HEK293 (cell line): ENCODE results near the gene FLNC.
A peak's percentile ranks its signal among the peaks of the same experiment; 100 is the strongest.

ENCODE experiments used
- CTCF ChIA-PET: fragments of 350-600 bp; formaldehyde crosslinking; extraction: SDS; loops from one replicate; lab custom pipeline; 2021; ENCODE audit warnings: antibody characterized with exemption; lab: Yijun Ruan, JAX
- POLR2A ChIA-PET: fragments of 300-600 bp; formaldehyde crosslinking; extraction: SDS; loops from one replicate; lab custom pipeline; 2020; ENCODE audit warnings: antibody characterized with exemption, inconsistent platforms; lab: Yijun Ruan, JAX
- H3K27ac ChIP-seq: fragments of 200-500 bp; sonication (Bioruptor generic); 2 replicates; pipeline ENCODE4 v1.5.1; 2014; ENCODE audit warnings: low read depth, low read length, control low read depth, inconsistent platforms; ENCODE audit errors: extremely low read depth
- H3K36me3 ChIP-seq, 2 experiments: fragments of 200-500 bp in 1 of 2; sonication (Bioruptor generic) in 1 of 2; 1 replicate in 1 of 2; 2 replicates in 1 of 2; pipeline ENCODE4 v1.5.1; 2014 to 2017; ENCODE audit warnings: inconsistent platforms in 2 of 2, low read length in 2 of 2; ENCODE audit not compliant: control insufficient read depth in 2 of 2, insufficient read depth in 1 of 2
- H3K4me1 ChIP-seq: fragments of 200-500 bp; sonication (Bioruptor generic); 2 replicates; pipeline ENCODE4 v1.5.1; 2014; ENCODE audit warnings: mild to moderate bottlenecking, low read length, inconsistent platforms; ENCODE audit not compliant: control insufficient read depth, insufficient read depth
- H3K4me3 ChIP-seq: 2 replicates; pipeline ENCODE4 v1.5.1; 2011; ENCODE audit warnings: low read depth, mild to moderate bottlenecking, control low read depth, low read length, moderate library complexity
- H3K9me3 ChIP-seq: fragments of 200-500 bp; sonication (Bioruptor generic); 2 replicates; pipeline ENCODE4 v1.5.1; 2014; ENCODE audit warnings: low read depth, low read length, inconsistent platforms; ENCODE audit not compliant: control insufficient read depth, insufficient read depth
- GLIS2 ChIP-seq: fragments of 450-650 bp; formaldehyde crosslinking; IDR thresholded peaks from 2 replicates; pipeline ENCODE4 v1.5.1; 2016; ENCODE audit warnings: missing biosample characterization, missing genetic modification characterization
- HOXA7 ChIP-seq: sonication (generic); formaldehyde crosslinking; IDR thresholded peaks from 2 replicates; pipeline ENCODE4 v1.8.1; 2022; ENCODE audit warnings: missing genetic modification reagents, borderline replicate concordance
- ZBTB8A ChIP-seq: fragments of 450-650 bp; formaldehyde crosslinking; IDR thresholded peaks from 2 replicates; pipeline ENCODE4 v1.5.1; 2016; ENCODE audit warnings: missing biosample characterization, missing genetic modification characterization
- ZNF114 ChIP-seq: fragments of 450-650 bp; formaldehyde crosslinking; IDR thresholded peaks from 2 replicates; pipeline ENCODE4 v1.5.0; 2017; ENCODE audit warnings: missing biosample characterization, missing genetic modification characterization
- ZNF132 ChIP-seq: fragments of 450-650 bp; formaldehyde crosslinking; IDR thresholded peaks from 2 replicates; pipeline ENCODE4 v1.5.1; 2017; ENCODE audit warnings: missing biosample characterization, missing genetic modification characterization, borderline replicate concordance
- ZNF239 ChIP-seq: fragments of 450-650 bp; formaldehyde crosslinking; IDR thresholded peaks from 2 replicates; pipeline ENCODE4 v1.5.1; 2016; ENCODE audit warnings: missing biosample characterization, missing genetic modification characterization
- ZNF311 ChIP-seq: fragments of 450-650 bp; formaldehyde crosslinking; IDR thresholded peaks from 2 replicates; pipeline ENCODE4 v1.5.1; 2017; ENCODE audit warnings: missing biosample characterization, missing genetic modification characterization, borderline replicate concordance
- ZNF473 ChIP-seq: fragments of 450-650 bp; formaldehyde crosslinking; IDR thresholded peaks from 2 replicates; pipeline ENCODE4 v1.5.1; 2017; ENCODE audit warnings: missing biosample characterization, missing genetic modification characterization
- ZXDB ChIP-seq: fragments of 450-650 bp; formaldehyde crosslinking; IDR thresholded peaks from 2 replicates; pipeline ENCODE4 v1.5.1; 2016; ENCODE audit warnings: missing biosample characterization, missing genetic modification characterization
- TF ChIP-seq, protein P1 (sequence below): fragments of 450-650 bp; formaldehyde crosslinking; IDR thresholded peaks from 2 replicates; pipeline ENCODE4 v1.5.1; 2016; ENCODE audit warnings: missing biosample characterization, missing genetic modification characterization
- TF ChIP-seq, protein P2 (sequence below): fragments of 450-650 bp; formaldehyde crosslinking; IDR thresholded peaks from 2 replicates; pipeline ENCODE4 v1.5.1; 2016; ENCODE audit warnings: missing biosample characterization, missing genetic modification characterization
- TF ChIP-seq, protein P3 (sequence below): IDR thresholded peaks from 2 replicates; pipeline ENCODE4 v1.6.1; 2011; ENCODE audit warnings: mild to moderate bottlenecking, low read depth, low read length, borderline replicate concordance
- TF ChIP-seq, protein P4 (sequence below): fragments of 450-650 bp; IDR thresholded peaks from 2 replicates; pipeline ENCODE4 v1.5.1; 2018; ENCODE audit warnings: missing biosample characterization, missing genetic modification characterization

The FLNC gene

DNA sequence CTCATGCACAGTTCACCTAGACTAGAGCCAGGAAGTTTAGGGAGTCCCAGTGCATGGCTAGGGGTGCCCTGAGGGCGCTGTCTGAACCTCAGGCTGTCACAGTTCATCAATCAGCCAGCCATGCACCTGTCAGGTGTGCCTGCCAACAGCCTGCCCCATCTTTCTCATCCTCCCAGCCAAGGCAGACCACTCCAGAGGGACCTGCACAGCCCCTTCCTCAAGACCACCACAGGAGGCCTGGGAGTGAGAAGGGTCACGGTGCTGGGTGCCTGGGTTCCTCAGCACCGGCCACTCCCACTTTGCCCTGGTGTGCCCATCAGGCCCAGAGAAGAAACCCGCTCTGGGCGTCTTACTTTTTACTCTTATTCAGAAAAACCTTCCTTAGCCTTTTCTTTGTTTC, 40.8 kb downstream of the FLNC start:
- no peaks in the 10 kb centered on the region for H3K9me3 ChIP-seq
- POLR2A ChIA-PET = no interaction called here
- no peak overlapping the region for H3K4me3 ChIP-seq
- H3K27ac ChIP-seq = no peak overlapping the region
- H3K4me1 ChIP-seq = peaks cover 10% of the 10 kb centered on the region
- TF ChIP-seq ZBTB8A (tag by site-specific recombination) (no peak), ZXDB (no peak)
- peaks cover 0 to 11% of the 10 kb centered on the region in 2 experiments; a peak in 1 of 3 replicates for H3K36me3 ChIP-seq
- CTCF ChIA-PET = interaction anchor here (0.7 kb wide), 1 partner anchor 13 kb away, joined by 3 read pairs; no protein-coding TSS in a partner anchor

DNA sequence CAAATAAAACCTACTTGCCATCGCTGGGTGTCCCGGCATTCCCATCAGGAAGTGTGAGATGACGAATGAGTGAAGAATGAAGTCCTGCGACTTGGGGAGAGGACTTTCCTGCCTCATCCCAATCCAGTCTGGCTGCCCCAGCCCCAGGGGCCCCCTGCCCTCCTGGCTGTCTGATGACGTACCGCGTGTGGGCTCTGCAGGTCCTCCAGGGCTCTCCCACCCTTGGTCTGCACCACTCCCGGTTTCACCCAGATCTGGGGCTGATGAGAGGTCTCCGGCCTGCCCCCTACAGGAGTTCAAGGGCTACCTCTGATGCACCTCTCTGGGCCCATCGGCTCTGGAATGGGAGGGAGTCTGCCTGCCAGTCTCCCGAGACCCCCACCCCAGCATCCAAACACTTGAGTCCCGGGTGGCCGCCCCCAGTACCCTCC, 42.2 kb downstream of the FLNC start:
- Histone ChIP-seq H3K36me3 (no peaks in the 10 kb centered on the region), H3K4me3 (no peak overlapping the region), H3K4me1 (peaks cover 10% of the 10 kb centered on the region), H3K9me3 (no peaks in the 10 kb centered on the region), H3K27ac (no peak overlapping the region)
- POLR2A ChIA-PET = no interaction called here
- CTCF ChIA-PET = interaction anchor here (0.5 to 1.8 kb wide), 7 partner anchors 8 to 474 kb away, joined by 3 to 15 read pairs (median 4); partner anchors contain the start of gene ATP6V1F
- TF ChIP-seq ZNF132 (no peak), GLIS2 (tag by site-specific recombination) (0 out of 2 replicates have a peak, but pooled peaks have one; percentile 39)

DNA sequence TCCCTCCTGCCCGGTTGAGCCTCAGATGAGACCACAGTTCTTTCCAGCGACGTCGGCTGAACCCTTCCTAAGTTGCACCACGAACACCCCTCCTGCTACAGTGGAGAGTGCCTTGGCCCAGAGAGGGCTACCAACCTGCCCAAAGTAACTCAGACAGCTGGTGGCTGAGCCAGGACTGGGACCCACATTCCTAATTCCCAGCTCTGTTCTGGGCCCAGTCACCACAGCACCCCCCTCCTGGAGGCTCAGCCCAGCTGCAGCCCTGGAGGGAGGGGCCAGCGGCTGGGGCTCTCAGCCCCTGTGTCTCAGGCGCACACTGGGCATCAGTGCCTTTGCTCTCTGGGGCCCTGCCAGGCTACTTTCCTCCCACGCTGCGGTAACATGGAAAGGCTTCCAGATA, 43.0 kb downstream of the FLNC start:
- POLR2A ChIA-PET = interaction anchor here (0.6 kb wide), 1 partner anchor 197 kb away, joined by 8 read pairs; no protein-coding TSS in a partner anchor
- TF ChIP-seq, protein P1, sequence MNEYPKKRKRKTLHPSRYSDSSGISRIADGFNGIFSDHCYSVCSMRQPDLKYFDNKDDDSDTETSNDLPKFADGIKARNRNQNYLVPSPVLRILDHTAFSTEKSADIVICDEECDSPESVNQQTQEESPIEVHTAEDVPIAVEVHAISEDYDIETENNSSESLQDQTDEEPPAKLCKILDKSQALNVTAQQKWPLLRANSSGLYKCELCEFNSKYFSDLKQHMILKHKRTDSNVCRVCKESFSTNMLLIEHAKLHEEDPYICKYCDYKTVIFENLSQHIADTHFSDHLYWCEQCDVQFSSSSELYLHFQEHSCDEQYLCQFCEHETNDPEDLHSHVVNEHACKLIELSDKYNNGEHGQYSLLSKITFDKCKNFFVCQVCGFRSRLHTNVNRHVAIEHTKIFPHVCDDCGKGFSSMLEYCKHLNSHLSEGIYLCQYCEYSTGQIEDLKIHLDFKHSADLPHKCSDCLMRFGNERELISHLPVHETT (tag by site-specific recombination) = no peak
- TF ChIP-seq, protein P2, sequence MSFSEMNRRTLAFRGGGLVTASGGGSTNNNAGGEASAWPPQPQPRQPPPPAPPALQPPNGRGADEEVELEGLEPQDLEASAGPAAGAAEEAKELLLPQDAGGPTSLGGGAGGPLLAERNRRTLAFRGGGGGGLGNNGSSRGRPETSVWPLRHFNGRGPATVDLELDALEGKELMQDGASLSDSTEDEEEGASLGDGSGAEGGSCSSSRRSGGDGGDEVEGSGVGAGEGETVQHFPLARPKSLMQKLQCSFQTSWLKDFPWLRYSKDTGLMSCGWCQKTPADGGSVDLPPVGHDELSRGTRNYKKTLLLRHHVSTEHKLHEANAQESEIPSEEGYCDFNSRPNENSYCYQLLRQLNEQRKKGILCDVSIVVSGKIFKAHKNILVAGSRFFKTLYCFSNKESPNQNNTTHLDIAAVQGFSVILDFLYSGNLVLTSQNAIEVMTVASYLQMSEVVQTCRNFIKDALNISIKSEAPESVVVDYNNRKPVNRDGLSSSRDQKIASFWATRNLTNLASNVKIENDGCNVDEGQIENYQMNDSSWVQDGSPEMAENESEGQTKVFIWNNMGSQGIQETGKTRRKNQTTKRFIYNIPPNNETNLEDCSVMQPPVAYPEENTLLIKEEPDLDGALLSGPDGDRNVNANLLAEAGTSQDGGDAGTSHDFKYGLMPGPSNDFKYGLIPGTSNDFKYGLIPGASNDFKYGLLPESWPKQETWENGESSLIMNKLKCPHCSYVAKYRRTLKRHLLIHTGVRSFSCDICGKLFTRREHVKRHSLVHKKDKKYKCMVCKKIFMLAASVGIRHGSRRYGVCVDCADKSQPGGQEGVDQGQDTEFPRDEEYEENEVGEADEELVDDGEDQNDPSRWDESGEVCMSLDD = no peak
- TF ChIP-seq ZNF473 (tag by site-specific recombination) = no peak
- no peak for TF ChIP-seq ZNF239 (tag by site-specific recombination)
- no peak for TF ChIP-seq ZNF114 (tag by site-specific recombination)
- TF ChIP-seq, protein P3, sequence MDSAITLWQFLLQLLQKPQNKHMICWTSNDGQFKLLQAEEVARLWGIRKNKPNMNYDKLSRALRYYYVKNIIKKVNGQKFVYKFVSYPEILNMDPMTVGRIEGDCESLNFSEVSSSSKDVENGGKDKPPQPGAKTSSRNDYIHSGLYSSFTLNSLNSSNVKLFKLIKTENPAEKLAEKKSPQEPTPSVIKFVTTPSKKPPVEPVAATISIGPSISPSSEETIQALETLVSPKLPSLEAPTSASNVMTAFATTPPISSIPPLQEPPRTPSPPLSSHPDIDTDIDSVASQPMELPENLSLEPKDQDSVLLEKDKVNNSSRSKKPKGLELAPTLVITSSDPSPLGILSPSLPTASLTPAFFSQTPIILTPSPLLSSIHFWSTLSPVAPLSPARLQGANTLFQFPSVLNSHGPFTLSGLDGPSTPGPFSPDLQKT = no peak
- no peak for TF ChIP-seq HOXA7 (CRISPR knock-in tag)
- no peak for TF ChIP-seq ZNF311 (tag by site-specific recombination)
- TF ChIP-seq, protein P4, sequence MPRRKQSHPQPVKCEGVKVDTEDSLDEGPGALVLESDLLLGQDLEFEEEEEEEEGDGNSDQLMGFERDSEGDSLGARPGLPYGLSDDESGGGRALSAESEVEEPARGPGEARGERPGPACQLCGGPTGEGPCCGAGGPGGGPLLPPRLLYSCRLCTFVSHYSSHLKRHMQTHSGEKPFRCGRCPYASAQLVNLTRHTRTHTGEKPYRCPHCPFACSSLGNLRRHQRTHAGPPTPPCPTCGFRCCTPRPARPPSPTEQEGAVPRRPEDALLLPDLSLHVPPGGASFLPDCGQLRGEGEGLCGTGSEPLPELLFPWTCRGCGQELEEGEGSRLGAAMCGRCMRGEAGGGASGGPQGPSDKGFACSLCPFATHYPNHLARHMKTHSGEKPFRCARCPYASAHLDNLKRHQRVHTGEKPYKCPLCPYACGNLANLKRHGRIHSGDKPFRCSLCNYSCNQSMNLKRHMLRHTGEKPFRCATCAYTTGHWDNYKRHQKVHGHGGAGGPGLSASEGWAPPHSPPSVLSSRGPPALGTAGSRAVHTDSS = no peak
- H3K4me3 ChIP-seq = no peak overlapping the region
- H3K4me1 ChIP-seq = peaks cover 9% of the 10 kb centered on the region
- no peak overlapping the region for H3K27ac ChIP-seq
- CTCF ChIA-PET = interaction anchor here (0.6 to 1.8 kb wide), 5 partner anchors 8 to 152 kb away, joined by 3 to 15 read pairs (median 6); partner anchors contain the start of gene ATP6V1F
- H3K9me3 ChIP-seq = no peaks in the 10 kb centered on the region
- no peaks in the 10 kb centered on the region for H3K36me3 ChIP-seq
